Neuronal stem cell (in vitro differentiated cells): Measurements from ENCODE around the gene GRM4.

Experiments
- DNase-seq: peaks from one replicate; pipeline ENCODE4 v3.0.0-alpha.2; 2013; ENCODE audit warnings: low spot score
- H2AFZ ChIP-seq: one replicate; pipeline ENCODE4 v1.6.1; 2013; ENCODE audit warnings: mild to moderate bottlenecking, low read length, inconsistent platforms
- H2AK5ac ChIP-seq: 2 replicates; pipeline ENCODE4 v1.6.1; 2013; ENCODE audit warnings: low read depth, mild to moderate bottlenecking, inconsistent platforms, low read length, moderate library complexity, mixed read lengths
- H2BK120ac ChIP-seq: 2 replicates; pipeline ENCODE4 v1.6.1; 2013; ENCODE audit warnings: low read depth, mild to moderate bottlenecking, inconsistent platforms, low read length, moderate library complexity, mixed read lengths
- H2BK12ac ChIP-seq: one replicate; pipeline ENCODE4 v1.6.1; 2013; ENCODE audit warnings: low read length, inconsistent platforms
- H2BK15ac ChIP-seq: 2 replicates; pipeline ENCODE4 v1.6.1; 2013; ENCODE audit warnings: mild to moderate bottlenecking, low read length, inconsistent platforms, mixed read lengths
- H2BK5ac ChIP-seq: one replicate; pipeline ENCODE4 v1.6.1; 2013; ENCODE audit warnings: inconsistent platforms, mild to moderate bottlenecking, low read length, moderate library complexity
- H3K14ac ChIP-seq: one replicate; pipeline ENCODE4 v1.6.1; 2013; ENCODE audit warnings: low read length, inconsistent platforms
- H3K18ac ChIP-seq: 2 replicates; pipeline ENCODE4 v1.6.1; 2013; ENCODE audit warnings: low read length, inconsistent platforms
- H3K23ac ChIP-seq: 2 replicates; pipeline ENCODE4 v1.6.1; 2013; ENCODE audit warnings: low read depth, mild to moderate bottlenecking, mixed read lengths, low read length, inconsistent platforms; ENCODE audit not compliant: poor library complexity
- H3K27ac ChIP-seq: replicated peaks from 3 replicates; pipeline ENCODE4 v1.5.1; 2013; ENCODE audit warnings: low read length, inconsistent platforms
- H3K27me3 ChIP-seq, 3 experiments: 2 replicates each; pipeline ENCODE4 v1.6.1; 2013; ENCODE audit warnings: low read length in 3 of 3, mild to moderate bottlenecking in 2 of 3, inconsistent platforms in 1 of 3, low read depth in 1 of 3, mixed read lengths in 1 of 3, moderate library complexity in 1 of 3; ENCODE audit not compliant: control insufficient read depth in 3 of 3, insufficient read depth in 3 of 3
- H3K36me3 ChIP-seq, 2 donors: replicated peaks in 1 of 2; 2 replicates each; pipeline ENCODE4 v1.6.1; 2013; ENCODE audit warnings: low read length in 2 of 2; ENCODE audit not compliant: control insufficient read depth in 2 of 2, insufficient read depth in 2 of 2
- H3K4ac ChIP-seq: 2 replicates; pipeline ENCODE4 v1.6.1; 2013; ENCODE audit warnings: inconsistent platforms, mild to moderate bottlenecking, low read length, moderate library complexity
- H3K4me1 ChIP-seq, 2 donors: 1 replicate in 1 of 2; 2 replicates in 1 of 2; pipeline ENCODE4 v1.6.1; 2013; ENCODE audit warnings: low read length in 2 of 2, low read depth in 1 of 2; ENCODE audit not compliant: control insufficient read depth in 2 of 2, insufficient read depth in 1 of 2
- H3K4me2 ChIP-seq: one replicate; pipeline ENCODE4 v1.6.1; 2013; ENCODE audit warnings: mild to moderate bottlenecking, low read length, inconsistent platforms; ENCODE audit not compliant: insufficient read depth, poor library complexity, severe bottlenecking
- H3K4me3 ChIP-seq, 2 donors: 2 replicates each; pipeline ENCODE4 v1.5.1; 2013; ENCODE audit warnings: low read length in 2 of 2, mild to moderate bottlenecking in 2 of 2, inconsistent platforms in 1 of 2, moderate library complexity in 1 of 2
- H3K79me1 ChIP-seq: one replicate; pipeline ENCODE4 v1.6.1; 2013; ENCODE audit warnings: low read depth, mild to moderate bottlenecking, inconsistent platforms, low read length, moderate library complexity
- H3K9ac ChIP-seq: one replicate; pipeline ENCODE4 v1.6.1; 2013; ENCODE audit warnings: mild to moderate bottlenecking, low read depth, low read length, inconsistent platforms; ENCODE audit not compliant: poor library complexity
- H3K9me3 ChIP-seq, 2 donors: replicated peaks in 1 of 2; 2 replicates each; pipeline versions ENCODE3 to v1.6.1; 2013; ENCODE audit warnings: low read length in 2 of 2, mild to moderate bottlenecking in 2 of 2, inconsistent platforms in 1 of 2, low read depth in 1 of 2, mixed read lengths in 1 of 2, moderate library complexity in 1 of 2; ENCODE audit not compliant: control insufficient read depth in 2 of 2, insufficient read depth in 1 of 2
- H4K8ac ChIP-seq: one replicate; pipeline ENCODE4 v1.6.1; 2013; ENCODE audit warnings: low read depth, mild to moderate bottlenecking, inconsistent platforms, low read length, moderate library complexity
- H4K91ac ChIP-seq: one replicate; pipeline ENCODE4 v1.6.1; 2013; ENCODE audit warnings: low read length, low read depth, mild to moderate bottlenecking, inconsistent platforms; ENCODE audit not compliant: poor library complexity
- whole genome bisulfite sequencing, 2 donors: extraction: QIAGEN DNeasy Blood & Tissue Kit; methylation state at CpG; one replicate each; pipeline ENCODE4 v1.1.7; 2013; ENCODE audit warnings: missing lambda C conversion rate in 2 of 2, mixed read lengths in 1 of 2; ENCODE audit not compliant: insufficient read length in 2 of 2, insufficient replicate concordance in 1 of 2; ENCODE audit errors: extremely low coverage in 2 of 2; 5-methylcytosine and 5-hydroxymethylcytosine counted together

Gene GRM4

GRCh38 chr6:34001706-34002621 is 143.9 kb downstream of the GRM4 start:
- Histone ChIP-seq H3K4me2 (no peak overlapping the region), H3K23ac (no peak overlapping the region), H4K8ac (no peak overlapping the region), H3K14ac (no peak overlapping the region), H3K18ac (no peak overlapping the region), H3K4me1 (peaks cover 0 to 3% of the 10 kb centered on the region in 2 donors), H4K91ac (no peak overlapping the region), H3K4ac (no peak overlapping the region), H3K79me1 (no peaks in the 10 kb centered on the region), H2BK5ac (peak overlapping the region; percentile 4), H3K36me3 (no peaks in the 10 kb centered on the region), H3K27ac (no peak overlapping the region), H2BK12ac (no peak overlapping the region), H3K4me3 (no peak overlapping the region), H3K9ac (no peak overlapping the region), H2BK15ac (no peak overlapping the region), H2AFZ (no peak overlapping the region), H3K27me3 (no peaks in the 10 kb centered on the region), H2AK5ac (no peak overlapping the region), H2BK120ac (no peak overlapping the region), H3K9me3 (no peaks in the 10 kb centered on the region)
- no peak for DNase-seq
- no CpG with 5 or more reads among the region's 41 CpGs for WGBS, 2 donors

- no peak overlapping the region for H2BK5ac ChIP-seq
- H3K23ac ChIP-seq, result peak overlapping the region; percentile 36
- no peaks in the 10 kb centered on the region for H3K9me3 ChIP-seq
- H2BK120ac ChIP-seq, result no peak overlapping the region
- H3K4me1 ChIP-seq, result peaks cover 0 to 4% of the 10 kb centered on the region in 2 donors
- no peak overlapping the region for H2AFZ ChIP-seq
- DNase-seq, result no peak
- H3K4me3 ChIP-seq, result no peak overlapping the region
- no peak overlapping the region for H4K8ac ChIP-seq
- no peaks in the 10 kb centered on the region for H3K36me3 ChIP-seq
- H3K14ac ChIP-seq, result no peak overlapping the region
- no peaks in the 10 kb centered on the region for H3K79me1 ChIP-seq
- H2BK12ac ChIP-seq, result no peak overlapping the region
- H3K27me3 ChIP-seq, result no peaks in the 10 kb centered on the region
- H2BK15ac ChIP-seq, result peak overlapping the region; percentile 71
- no peak overlapping the region for H3K4me2 ChIP-seq
- no peak overlapping the region for H3K9ac ChIP-seq
- no peak overlapping the region for H4K91ac ChIP-seq
- peak overlapping the region; percentile 44 for H2AK5ac ChIP-seq
- WGBS, 2 donors, result no CpG with 5 or more reads among the region's 5 CpGs
- no peak overlapping the region for H3K4ac ChIP-seq
- peak overlapping the region; percentile 22 for H3K18ac ChIP-seq
- no peak overlapping the region for H3K27ac ChIP-seq
These were observed 145.6 kb downstream of the GRM4 start for GRCh38 chr6:34000281-34000680.

- Histone ChIP-seq H3K23ac (no peak overlapping the region), H3K14ac (no peak overlapping the region), H2AK5ac (no peak overlapping the region), H2BK12ac (no peak overlapping the region), H3K4ac (no peak overlapping the region), H3K79me1 (no peaks in the 10 kb centered on the region), H3K27ac (no peak overlapping the region), H3K27me3 (no peaks in the 10 kb centered on the region), H3K9me3 (no peaks in the 10 kb centered on the region), H3K4me3 (no peak overlapping the region), H3K36me3 (no peaks in the 10 kb centered on the region), H3K9ac (no peak overlapping the region), H3K4me1 (peaks cover 0 to 4% of the 10 kb centered on the region in 2 donors), H2BK120ac (no peak overlapping the region), H3K18ac (no peak overlapping the region), H4K91ac (no peak overlapping the region), H4K8ac (no peak overlapping the region), H3K4me2 (no peak overlapping the region), H2AFZ (no peak overlapping the region), H2BK5ac (no peak overlapping the region), H2BK15ac (peak overlapping the region; percentile 71)
- WGBS, 2 donors, result no CpG with 5 or more reads among the region's 4 CpGs
- DNase-seq, result no peak
These were observed 146.3 kb downstream of the GRM4 start for GRCh38 chr6:33999567-33999966.

- Histone ChIP-seq H3K4ac (no peak overlapping the region), H3K79me1 (no peaks in the 10 kb centered on the region), H2BK120ac (no peak overlapping the region), H2AK5ac (no peak overlapping the region), H3K36me3 (no peaks in the 10 kb centered on the region), H2BK15ac (no peak overlapping the region), H3K27ac (no peak overlapping the region), H2BK5ac (no peak overlapping the region), H3K23ac (no peak overlapping the region), H3K4me2 (no peak overlapping the region), H2BK12ac (no peak overlapping the region), H3K14ac (no peak overlapping the region), H4K8ac (no peak overlapping the region), H2AFZ (no peak overlapping the region), H4K91ac (no peak overlapping the region), H3K9ac (no peak overlapping the region), H3K4me3 (no peak overlapping the region), H3K4me1 (peaks cover 0 to 6% of the 10 kb centered on the region in 2 donors), H3K9me3 (no peaks in the 10 kb centered on the region), H3K27me3 (no peaks in the 10 kb centered on the region), H3K18ac (no peak overlapping the region)
- DNase-seq, result no peak
- WGBS, 2 donors, result no CpG with 5 or more reads among the region's 5 CpGs
These were observed 147.2 kb downstream of the GRM4 start for GRCh38 chr6:33998660-33999059.
